Neutrophil (primary cell): ENCODE measurements around the gene GINM1.
A peak's percentile ranks its signal among the peaks of the same experiment; 100 is the strongest.

Experiments
- H3K27ac ChIP-seq: fragments of 200-600 bp; sonication (generic); 2 replicates; pipeline ENCODE4 v1.5.1; 2016; ENCODE audit warnings: mild to moderate bottlenecking, moderate library complexity
- H3K27me3 ChIP-seq: fragments of 200-600 bp; sonication (generic); 2 replicates; pipeline ENCODE4 v1.6.0; 2016; ENCODE audit warnings: mild to moderate bottlenecking
- H3K36me3 ChIP-seq: fragments of 200-600 bp; sonication (generic); 2 replicates; pipeline ENCODE4 v1.5.1; 2017
- H3K4me1 ChIP-seq, 2 experiments: fragments of 200-600 bp in 1 of 2; sonication (generic) in 1 of 2; 1 replicate in 1 of 2; 2 replicates in 1 of 2; pipeline versions ENCODE4 v1.5.1 to v1.6.1; 2013 to 2016; ENCODE audit warnings: low read depth in 1 of 2, low read length in 1 of 2, mild to moderate bottlenecking in 1 of 2, moderate library complexity in 1 of 2; ENCODE audit not compliant: control insufficient read depth in 1 of 2, insufficient read depth in 1 of 2
- H3K4me3 ChIP-seq, 2 experiments: fragments of 200-600 bp in 1 of 2; sonication (generic) in 1 of 2; 1 replicate in 1 of 2; 2 replicates in 1 of 2; pipeline ENCODE4 v1.5.1; 2013 to 2016; ENCODE audit warnings: low read depth in 1 of 2, low read length in 1 of 2, mild to moderate bottlenecking in 1 of 2, moderate library complexity in 1 of 2
- H3K9me3 ChIP-seq: fragments of 200-600 bp; sonication (generic); 2 replicates; pipeline ENCODE4 v1.5.1; 2016
- TF ChIP-seq, protein P1 (sequence below): fragments of 200-600 bp; sonication (generic); IDR thresholded peaks from 2 replicates; pipeline ENCODE4 v1.5.1; 2016; ENCODE audit warnings: antibody characterized with exemption

Gene GINM1

DNA sequence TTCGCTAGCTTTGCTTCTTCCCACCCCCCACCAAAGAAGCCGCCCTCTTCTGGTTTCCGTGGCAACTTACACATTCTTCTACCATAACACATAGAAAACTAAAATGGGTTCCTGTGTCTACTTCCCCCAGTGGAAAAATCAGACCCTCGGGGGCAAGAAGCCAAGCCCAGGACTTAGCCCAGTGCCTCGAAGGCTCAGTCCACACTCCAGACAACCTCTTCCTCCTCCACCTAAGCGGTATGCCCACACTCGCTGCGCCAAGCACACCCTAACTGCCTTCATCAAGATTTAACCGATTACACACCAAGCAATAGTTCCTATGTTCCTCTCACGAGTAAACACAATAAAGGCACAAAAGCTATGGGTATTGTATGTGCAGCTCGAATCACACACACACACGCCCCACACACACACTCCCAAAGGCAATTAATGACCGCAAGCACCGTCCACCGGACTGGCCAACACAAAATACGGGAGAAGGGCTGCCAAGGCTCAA, 20.9 kb upstream of the GINM1 start:
- no peaks in the 10 kb centered on the region for H3K9me3 ChIP-seq
- H3K36me3 ChIP-seq = peaks cover 6% of the 10 kb centered on the region
- H3K27me3 ChIP-seq = peaks cover 20% of the 10 kb centered on the region
- peak overlapping the region; percentile 96 for H3K27ac ChIP-seq
- peaks cover 17 to 21% of the 10 kb centered on the region in 2 experiments for H3K4me1 ChIP-seq
- TF ChIP-seq, protein P1, sequence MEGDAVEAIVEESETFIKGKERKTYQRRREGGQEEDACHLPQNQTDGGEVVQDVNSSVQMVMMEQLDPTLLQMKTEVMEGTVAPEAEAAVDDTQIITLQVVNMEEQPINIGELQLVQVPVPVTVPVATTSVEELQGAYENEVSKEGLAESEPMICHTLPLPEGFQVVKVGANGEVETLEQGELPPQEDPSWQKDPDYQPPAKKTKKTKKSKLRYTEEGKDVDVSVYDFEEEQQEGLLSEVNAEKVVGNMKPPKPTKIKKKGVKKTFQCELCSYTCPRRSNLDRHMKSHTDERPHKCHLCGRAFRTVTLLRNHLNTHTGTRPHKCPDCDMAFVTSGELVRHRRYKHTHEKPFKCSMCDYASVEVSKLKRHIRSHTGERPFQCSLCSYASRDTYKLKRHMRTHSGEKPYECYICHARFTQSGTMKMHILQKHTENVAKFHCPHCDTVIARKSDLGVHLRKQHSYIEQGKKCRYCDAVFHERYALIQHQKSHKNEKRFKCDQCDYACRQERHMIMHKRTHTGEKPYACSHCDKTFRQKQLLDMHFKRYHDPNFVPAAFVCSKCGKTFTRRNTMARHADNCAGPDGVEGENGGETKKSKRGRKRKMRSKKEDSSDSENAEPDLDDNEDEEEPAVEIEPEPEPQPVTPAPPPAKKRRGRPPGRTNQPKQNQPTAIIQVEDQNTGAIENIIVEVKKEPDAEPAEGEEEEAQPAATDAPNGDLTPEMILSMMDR = peak; percentile 15
- peak overlapping the region; percentile 96 to 98 for H3K4me3 ChIP-seq

DNA sequence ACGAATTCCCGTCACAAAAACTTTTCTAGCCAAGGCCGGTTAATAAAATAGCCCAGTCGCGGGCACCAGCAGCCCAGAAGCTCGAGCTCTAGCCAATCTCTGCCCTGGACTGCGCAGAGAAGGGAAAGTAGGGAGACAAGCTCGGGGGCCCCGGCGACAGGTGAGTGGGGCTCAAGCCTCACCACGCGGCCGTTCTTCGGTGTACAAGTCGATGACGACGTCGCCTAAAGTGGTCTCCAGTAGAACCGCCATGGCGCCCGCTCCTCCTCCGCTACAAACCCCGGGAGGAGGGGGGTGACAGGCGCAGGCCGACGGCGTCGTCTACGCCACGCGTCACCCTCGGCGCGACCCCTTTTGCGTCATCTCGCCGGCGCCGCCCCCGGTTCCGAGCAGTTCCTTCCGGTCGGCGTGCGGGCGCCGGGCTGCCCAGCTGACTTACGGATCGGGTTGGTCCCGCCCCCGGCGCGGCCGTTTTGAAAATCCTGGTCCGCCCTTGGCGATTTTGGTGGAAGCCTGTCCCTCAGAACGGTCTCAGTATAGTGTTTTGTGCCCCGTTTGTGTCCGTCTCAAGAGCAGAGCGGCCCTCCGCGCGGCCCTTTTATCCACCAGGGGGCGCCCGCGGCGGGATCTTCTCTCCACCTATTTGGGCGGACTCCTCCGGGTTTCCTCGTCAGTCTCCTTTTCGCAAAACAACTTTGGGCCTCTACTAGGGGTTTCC, 20.3 kb upstream of the GINM1 start, which contains the start of gene PPIL4:
Gene PPIL4 (minus strand): TSS at position 290 of the 718 bp plus-strand sequence. CDS start 38 bp downstream, at position 252.
- Histone ChIP-seq H3K9me3 (no peaks in the 10 kb centered on the region), H3K27me3 (peaks cover 20% of the 10 kb centered on the region), H3K4me3 (peak within 1 kb of the TSS; percentile 96 to 98), H3K27ac (peak within 1 kb of the TSS; percentile 96), H3K36me3 (peaks cover under 1% of the 10 kb centered on the region), H3K4me1 (peaks cover 17 to 21% of the 10 kb centered on the region in 2 experiments)
- TF ChIP-seq, protein P1 = peak; percentile 81

DNA sequence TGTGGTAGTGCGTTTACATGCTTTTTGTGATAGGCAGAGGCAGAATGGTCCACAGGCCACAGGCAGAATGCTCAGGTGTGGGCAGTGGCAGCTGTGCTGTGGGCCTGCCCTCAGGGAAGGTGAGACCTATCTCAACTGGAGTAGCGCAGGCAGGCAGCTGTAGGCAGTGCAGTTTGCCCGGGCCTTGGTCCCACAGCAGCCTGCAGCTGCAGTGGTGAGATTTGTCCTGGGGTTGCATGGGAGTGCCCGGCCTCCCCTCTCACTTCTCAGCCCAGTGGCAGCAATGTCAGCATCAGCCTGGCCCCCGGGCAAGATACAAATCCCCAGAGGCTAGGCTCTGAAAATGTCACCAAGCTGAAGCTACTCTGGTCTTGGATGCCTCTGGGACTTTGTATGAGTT, 14.3 kb upstream of the GINM1 start:
- no peak overlapping the region for H3K27ac ChIP-seq
- no peaks in the 10 kb centered on the region for H3K36me3 ChIP-seq
- H3K27me3 ChIP-seq = peaks cover 51% of the 10 kb centered on the region
- H3K4me3 ChIP-seq = no peak overlapping the region
- H3K4me1 ChIP-seq = no peaks in the 10 kb centered on the region
- no peaks in the 10 kb centered on the region for H3K9me3 ChIP-seq
- TF ChIP-seq, protein P1 = no peak

DNA sequence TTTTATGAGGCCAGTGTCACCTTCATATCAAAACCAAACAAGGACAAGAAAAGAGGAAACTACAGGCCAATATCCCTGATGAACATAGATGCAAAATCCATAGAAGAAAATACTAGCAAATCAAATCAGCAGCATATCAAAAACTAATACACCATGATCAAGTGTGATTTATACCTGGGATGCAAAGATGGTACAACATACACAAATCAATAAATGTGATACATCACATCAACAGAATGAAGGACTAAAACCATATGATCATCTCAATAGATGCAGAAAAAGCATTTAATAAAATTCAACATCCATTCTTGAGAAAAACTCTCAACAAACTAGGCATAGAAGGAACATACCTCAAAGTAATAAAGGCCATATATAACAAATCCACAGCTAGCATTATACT, 8.1 kb upstream of the GINM1 start:
- H3K4me3 ChIP-seq = no peak overlapping the region
- TF ChIP-seq, protein P1 = no peak

DNA sequence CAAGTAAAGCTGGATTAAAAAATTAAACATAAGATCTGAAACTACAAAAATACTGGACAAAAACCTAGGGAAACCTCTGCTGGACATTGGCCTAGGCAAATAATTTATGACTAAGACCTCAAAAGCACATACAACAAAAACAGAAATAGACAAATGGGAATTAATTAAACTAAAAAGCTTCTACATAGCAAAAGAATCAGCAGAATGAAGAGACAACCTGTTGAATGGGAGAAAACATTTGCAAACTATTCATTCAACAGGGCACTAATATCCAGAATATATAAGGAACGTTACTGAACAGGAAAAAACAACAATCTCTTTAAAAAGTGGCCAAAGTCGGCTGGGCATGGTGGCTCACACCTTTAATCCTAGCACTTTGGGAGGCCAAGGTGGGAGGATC, 6.8 kb upstream of the GINM1 start:
- H3K9me3 ChIP-seq = no peaks in the 10 kb centered on the region
- H3K27ac ChIP-seq = no peak overlapping the region
- TF ChIP-seq, protein P1 = no peak
- H3K4me1 ChIP-seq = no peaks in the 10 kb centered on the region
- H3K27me3 ChIP-seq = peaks cover 79% of the 10 kb centered on the region
- no peak overlapping the region for H3K4me3 ChIP-seq
- H3K36me3 ChIP-seq = no peaks in the 10 kb centered on the region

More for the DNA sequence above, 8.1 kb upstream of the GINM1 start:
- H3K36me3 ChIP-seq = no peaks in the 10 kb centered on the region
- H3K27ac ChIP-seq = no peak overlapping the region
- no peaks in the 10 kb centered on the region for H3K9me3 ChIP-seq
- H3K27me3 ChIP-seq = peaks cover 72% of the 10 kb centered on the region
- H3K4me1 ChIP-seq = no peaks in the 10 kb centered on the region
